PC-9 (cell line): ENCODE measurements around the gene SIK1. TPM values are rescaled to one million over a fixed set of nuclear protein-coding genes. Genes with fewer than 3 reads are reported as not detected.

Experiments
- BruUV-seq: library from RNA; stranded (reverse); fragments of 400-500 nt; replicated peaks from 2 replicates; lab custom pipeline; 2021; lab: Mats Ljungman, UMichigan
- CTCF ChIA-PET: fragments of 300-600 bp; sonication (Branson Sonifier 250); formaldehyde crosslinking; loops from one replicate; lab custom pipeline; 2022; ENCODE audit warnings: antibody characterized with exemption; lab: Charles Lee
- POLR2A ChIA-PET: fragments of 300-600 bp; sonication (Branson Sonifier 250); formaldehyde crosslinking; loops from one replicate; lab custom pipeline; 2022; ENCODE audit warnings: antibody characterized with exemption; ENCODE audit not compliant: unreplicated experiment; lab: Charles Lee
- DNase-seq, 2 experiments: peaks; one replicate each; pipeline versions ENCODE4 v3.0.0 to v3.0.0-alpha.2; 2015 to 2022; ENCODE audit warnings: mixed read lengths in 1 of 2
- H2AFZ ChIP-seq: fragments of 200-600 bp; sonication (generic); 2 replicates; pipeline ENCODE4 v1.8.1; 2017; ENCODE audit warnings: antibody characterized with exemption
- H3F3A ChIP-seq: fragments of 200-600 bp; sonication (generic); 2 replicates; pipeline ENCODE4 v1.8.1; 2017; ENCODE audit warnings: antibody characterized with exemption, mild to moderate bottlenecking, low read depth; ENCODE audit not compliant: insufficient read depth
- H3K27ac ChIP-seq: fragments of 200-600 bp; sonication (generic); 2 replicates; pipeline ENCODE4 v1.6.1; 2016; ENCODE audit warnings: mixed run types
- H3K27me3 ChIP-seq: fragments of 200-600 bp; sonication (generic); 2 replicates; pipeline ENCODE4 v1.6.1; 2016; ENCODE audit warnings: low read depth, mixed run types; ENCODE audit not compliant: insufficient read depth
- H3K36me3 ChIP-seq: fragments of 200-600 bp; sonication (generic); 2 replicates; pipeline ENCODE4 v1.6.1; 2016; ENCODE audit warnings: low read depth, mixed run types
- H3K4me1 ChIP-seq: fragments of 200-600 bp; sonication (generic); replicated peaks from 2 replicates; pipeline ENCODE4 v1.6.1; 2016; ENCODE audit warnings: mixed run types; ENCODE audit not compliant: insufficient read depth
- H3K4me2 ChIP-seq: fragments of 200-600 bp; sonication (generic); 2 replicates; pipeline ENCODE4 v1.6.1; 2017; ENCODE audit warnings: mixed run types
- H3K4me3 ChIP-seq: fragments of 200-600 bp; sonication (generic); 2 replicates; pipeline ENCODE4 v1.6.1; 2016; ENCODE audit warnings: mixed run types
- H3K79me2 ChIP-seq: fragments of 200-600 bp; sonication (generic); 2 replicates; pipeline ENCODE4 v1.6.1; 2017; ENCODE audit warnings: low read depth, mixed run types
- H3K9me2 ChIP-seq: fragments of 200-600 bp; sonication (generic); 2 replicates; pipeline ENCODE4 v1.8.1; 2017; ENCODE audit warnings: mild to moderate bottlenecking; ENCODE audit not compliant: insufficient read depth
- H3K9me3 ChIP-seq: fragments of 200-600 bp; sonication (generic); 2 replicates; pipeline ENCODE4 v1.8.1; 2016; ENCODE audit warnings: low read depth; ENCODE audit not compliant: insufficient read depth
- H4K20me1 ChIP-seq: fragments of 200-600 bp; sonication (generic); 2 replicates; pipeline ENCODE4 v1.8.1; 2017; ENCODE audit not compliant: insufficient read depth
- EZH2 ChIP-seq: fragments of 200-600 bp; sonication (generic); IDR thresholded peaks from 2 replicates; pipeline ENCODE4 v1.8.0; 2017; ENCODE audit warnings: antibody characterized with exemption, low read depth
- intact Hi-C: fragments of 100-400 bp; cut with micrococcal nuclease; formaldehyde crosslinking; loops from one replicate; pipeline ENCODE4 v1.10.0; 2022; ENCODE audit not compliant: unreplicated experiment
- total RNA-seq: library from RNA; stranded (reverse); gene quantifications from 2 replicates; pipeline ENCODE4 v1.2.3, GENCODE V29; 2021
- TF ChIP-seq, protein P1 (sequence below): fragments of 200-600 bp; sonication (generic); conservative IDR thresholded peaks from 2 replicates; pipeline ENCODE4 v1.6.1; 2017; ENCODE audit warnings: mixed run types, antibody characterized with exemption, mild to moderate bottlenecking, moderate library complexity

SIK1 gene
- total RNA-seq, 1 experiment from 2014 or later = 28.5 TPM

DNA sequence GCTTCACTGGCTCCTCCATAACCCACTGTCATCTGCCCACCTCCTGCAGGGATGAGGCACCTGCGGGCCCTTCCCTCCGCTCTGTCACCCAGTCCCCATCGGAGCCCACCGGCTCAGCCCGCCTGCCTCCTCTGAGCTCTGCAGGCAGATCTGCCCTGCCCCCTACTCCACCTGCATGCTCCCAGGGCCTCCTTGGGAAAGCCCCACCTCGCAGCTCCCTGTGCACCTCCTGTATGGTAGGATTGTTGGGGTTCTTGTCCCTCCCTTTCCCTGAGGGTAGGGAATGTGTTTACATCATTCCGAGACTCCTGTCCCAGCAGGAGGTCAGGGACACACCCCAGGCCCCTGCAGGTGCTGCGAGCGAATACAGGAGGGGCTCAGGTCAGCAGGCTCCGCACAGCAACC is 50.5 kb downstream of the SIK1 start:
- Histone ChIP-seq H4K20me1 (no peaks in the 10 kb centered on the region), H3K27ac (no peak overlapping the region), H3K36me3 (no peaks in the 10 kb centered on the region), H3K4me3 (no peak overlapping the region), H3K4me1 (peaks cover 27% of the 10 kb centered on the region), H2AFZ (no peak overlapping the region), H3K4me2 (peak overlapping the region; percentile 40; the same call in 1 of the 2 replicates), H3F3A (no peaks in the 10 kb centered on the region), H3K9me3 (no peaks in the 10 kb centered on the region), H3K9me2 (no peaks in the 10 kb centered on the region), H3K27me3 (no peaks in the 10 kb centered on the region), H3K79me2 (no peaks in the 10 kb centered on the region)
- TF ChIP-seq EZH2 = no peak
- TF ChIP-seq, protein P1, sequence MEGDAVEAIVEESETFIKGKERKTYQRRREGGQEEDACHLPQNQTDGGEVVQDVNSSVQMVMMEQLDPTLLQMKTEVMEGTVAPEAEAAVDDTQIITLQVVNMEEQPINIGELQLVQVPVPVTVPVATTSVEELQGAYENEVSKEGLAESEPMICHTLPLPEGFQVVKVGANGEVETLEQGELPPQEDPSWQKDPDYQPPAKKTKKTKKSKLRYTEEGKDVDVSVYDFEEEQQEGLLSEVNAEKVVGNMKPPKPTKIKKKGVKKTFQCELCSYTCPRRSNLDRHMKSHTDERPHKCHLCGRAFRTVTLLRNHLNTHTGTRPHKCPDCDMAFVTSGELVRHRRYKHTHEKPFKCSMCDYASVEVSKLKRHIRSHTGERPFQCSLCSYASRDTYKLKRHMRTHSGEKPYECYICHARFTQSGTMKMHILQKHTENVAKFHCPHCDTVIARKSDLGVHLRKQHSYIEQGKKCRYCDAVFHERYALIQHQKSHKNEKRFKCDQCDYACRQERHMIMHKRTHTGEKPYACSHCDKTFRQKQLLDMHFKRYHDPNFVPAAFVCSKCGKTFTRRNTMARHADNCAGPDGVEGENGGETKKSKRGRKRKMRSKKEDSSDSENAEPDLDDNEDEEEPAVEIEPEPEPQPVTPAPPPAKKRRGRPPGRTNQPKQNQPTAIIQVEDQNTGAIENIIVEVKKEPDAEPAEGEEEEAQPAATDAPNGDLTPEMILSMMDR = no peak
- intact Hi-C loops = no loop called here
- ChIA-PET POLR2A (interaction anchor here (0.6 kb wide), 1 partner anchor 35 kb away, joined by 3 read pairs; no protein-coding TSS in a partner anchor), CTCF (no interaction called here)
- no TSS peak for BruUV-seq
- peak; percentile 73 for DNase-seq

DNA sequence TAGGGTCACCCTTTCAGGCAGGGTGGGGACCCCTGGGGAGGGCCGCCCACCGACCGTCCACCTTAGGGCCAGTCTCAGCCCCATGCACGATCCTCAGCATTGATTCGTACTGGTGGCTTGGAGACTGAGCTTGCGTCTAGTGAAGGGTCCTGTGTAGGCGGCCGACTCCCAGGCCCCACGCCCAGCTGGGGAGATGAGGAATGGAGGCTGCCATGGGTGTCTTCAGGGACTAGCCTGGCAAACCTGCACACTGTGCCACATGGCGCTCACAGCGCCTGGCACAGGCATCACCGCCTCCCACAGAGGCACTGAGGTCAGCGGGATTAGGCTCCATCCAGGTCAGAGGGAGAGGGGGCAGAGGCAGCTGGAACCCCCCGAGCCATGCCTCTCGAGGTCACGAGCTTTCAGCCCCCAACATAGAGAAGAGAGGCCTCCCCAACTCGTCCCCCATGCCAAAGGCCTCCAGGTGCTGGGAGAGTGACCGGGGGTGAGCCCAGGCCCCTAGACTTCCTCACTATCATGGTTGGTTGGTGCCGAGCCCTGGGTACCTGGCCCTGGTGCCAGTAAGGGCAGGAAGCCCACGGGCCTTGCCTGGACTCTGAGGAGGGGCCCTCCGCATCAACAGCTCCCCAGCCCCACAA is 51.0 kb downstream of the SIK1 start:
- BruUV-seq = TSS peak; percentile 22
- H4K20me1 ChIP-seq = no peaks in the 10 kb centered on the region
- POLR2A ChIA-PET = interaction anchor here (0.6 kb wide), 1 partner anchor 35 kb away, joined by 3 read pairs; no protein-coding TSS in a partner anchor
- CTCF ChIA-PET = no interaction called here
- H3K79me2 ChIP-seq = no peaks in the 10 kb centered on the region
- intact Hi-C loops = no loop called here
- TF ChIP-seq, protein P1 = no peak
- no peak for TF ChIP-seq EZH2
- no peaks in the 10 kb centered on the region for H3F3A ChIP-seq
- no peaks in the 10 kb centered on the region for H3K9me2 ChIP-seq
- H3K4me1 ChIP-seq = peaks cover 28% of the 10 kb centered on the region
- H3K27me3 ChIP-seq = no peaks in the 10 kb centered on the region
- H3K27ac ChIP-seq = no peak overlapping the region
- DNase-seq = no peak
- no peak overlapping the region for H3K4me3 ChIP-seq
- no peak overlapping the region for H2AFZ ChIP-seq
- no peaks in the 10 kb centered on the region for H3K9me3 ChIP-seq
- H3K4me2 ChIP-seq = peak overlapping the region; percentile 40; the same call in 1 of the 2 replicates
- no peaks in the 10 kb centered on the region for H3K36me3 ChIP-seq

DNA sequence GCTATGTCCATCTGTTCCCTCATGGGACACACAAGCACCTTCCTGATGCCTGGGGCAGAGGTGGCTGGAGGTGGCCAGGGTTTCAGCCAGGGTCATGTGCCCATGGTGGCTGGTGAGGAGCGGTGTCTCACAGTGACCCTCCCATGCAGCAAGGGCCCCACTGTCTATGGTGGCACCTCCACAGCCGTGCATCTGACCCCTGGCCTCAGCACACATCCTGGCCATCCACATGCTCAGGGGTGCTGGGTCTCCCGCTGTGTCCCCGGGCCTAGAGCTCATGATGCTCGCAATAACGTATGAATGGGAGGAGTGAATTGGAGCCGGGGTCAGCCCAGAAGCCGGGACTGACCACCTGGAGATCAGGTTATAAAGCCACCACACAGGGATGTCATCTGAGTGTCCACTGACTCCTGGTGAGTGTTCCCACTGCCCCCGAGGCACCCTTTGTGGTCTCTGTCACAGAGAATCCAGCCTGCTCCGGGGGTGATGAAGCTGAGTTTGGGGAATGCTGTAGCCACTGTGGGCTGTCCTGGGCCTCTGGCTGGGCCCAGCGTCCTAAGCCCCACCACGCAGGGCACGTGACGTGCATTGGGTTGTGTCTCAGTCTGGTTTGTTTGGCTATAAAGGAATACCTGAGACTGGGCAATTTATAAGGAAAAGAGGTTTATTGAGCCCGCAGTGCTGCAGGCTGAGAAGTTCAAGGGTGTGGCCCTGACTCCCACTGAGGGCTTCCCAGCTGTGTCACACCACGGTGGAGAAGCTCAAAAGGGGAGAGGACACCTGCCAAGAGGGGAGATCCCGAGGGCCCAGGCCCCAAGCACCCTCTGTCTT is 51.7 kb downstream of the SIK1 start:
- H3K27ac ChIP-seq = no peak overlapping the region

More for the DNA sequence above, 51.7 kb downstream of the SIK1 start:
- Histone ChIP-seq H3K4me2 (no peak overlapping the region), H3K27me3 (no peaks in the 10 kb centered on the region), H2AFZ (no peak overlapping the region), H3K9me2 (no peaks in the 10 kb centered on the region), H3K36me3 (no peaks in the 10 kb centered on the region), H3K79me2 (no peaks in the 10 kb centered on the region), H3K4me1 (peaks cover 31% of the 10 kb centered on the region), H4K20me1 (no peaks in the 10 kb centered on the region), H3F3A (no peaks in the 10 kb centered on the region), H3K4me3 (no peak overlapping the region), H3K9me3 (no peaks in the 10 kb centered on the region)
- POLR2A ChIA-PET = no interaction called here
- intact Hi-C loops = no loop called here
- BruUV-seq = no TSS peak
- DNase-seq = no peak
- TF ChIP-seq, protein P1 = no peak
- TF ChIP-seq EZH2 = no peak
- CTCF ChIA-PET = no interaction called here
